Ovary (tissue), 3 donors: Measurements from ENCODE around the gene MALL.

Experiments
- CTCF ChIP-seq, 3 donors: fragments of 450-650 bp in 2 of 3; fragments of 200-600 bp in 1 of 3; IDR thresholded peaks; one replicate each; pipeline versions ENCODE4 v1.5.1 to v1.8.0; 2016 to 2022; ENCODE audit warnings: antibody characterized with exemption in 3 of 3, mild to moderate bottlenecking in 1 of 3
- POLR2A ChIP-seq: fragments of 450-650 bp; IDR thresholded peaks from one replicate; pipeline ENCODE4 v1.6.1; 2017; ENCODE audit warnings: antibody characterized with exemption, mild to moderate bottlenecking, moderate library complexity
- donor health status: DM: no; HTN: no; CAD: no.

DNA sequence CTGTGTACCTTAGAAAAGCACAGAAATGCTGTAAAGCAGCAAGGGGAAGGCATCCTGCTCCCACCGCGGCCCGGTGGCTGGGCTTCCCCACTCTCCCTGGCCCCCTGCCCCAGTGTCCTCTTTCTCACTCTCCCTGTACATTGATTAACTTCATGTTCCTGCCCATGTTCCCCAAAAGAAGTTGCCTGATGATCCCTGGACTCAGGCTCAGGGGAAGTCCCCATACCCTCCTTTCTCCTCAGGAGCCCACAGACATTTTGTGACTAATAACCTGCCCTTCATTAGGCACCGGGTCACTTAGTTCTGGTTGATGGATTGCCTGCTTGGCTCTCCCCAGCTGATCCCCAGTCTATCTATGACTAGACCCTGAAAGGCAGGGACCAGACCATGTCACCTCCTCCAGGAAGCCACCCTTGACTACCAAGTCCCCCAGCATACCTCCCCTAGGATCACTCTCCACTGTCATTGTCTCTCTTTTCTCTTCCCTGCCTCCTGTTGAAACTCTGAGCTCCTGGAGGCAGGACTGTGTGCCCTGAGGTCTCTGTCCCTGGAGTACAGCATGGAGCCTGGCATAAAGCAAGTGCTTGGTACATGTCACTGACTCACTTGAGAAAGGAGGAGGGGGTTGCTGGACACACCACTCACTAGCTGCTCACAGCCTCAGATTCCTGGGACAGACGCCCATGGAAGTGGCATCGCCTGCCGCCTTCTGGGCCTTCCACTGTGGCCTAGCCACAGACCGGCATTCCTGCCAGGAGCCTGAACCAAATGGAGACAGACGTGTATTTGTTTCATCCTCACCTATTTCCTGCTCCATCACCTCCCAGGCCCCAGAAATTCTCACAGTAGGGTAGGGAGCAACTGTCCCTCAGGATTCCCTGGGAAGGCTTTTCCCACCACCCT, 13.5 kb downstream of the MALL start:
- no peak for TF ChIP-seq CTCF (IDR thresholded peaks at IDR 0.05)
- no peak for TF ChIP-seq POLR2A
